HG03575 (cell line): ENCODE results near the gene SVEP1.
A peak's percentile ranks its signal among the peaks of the same experiment; 100 is the strongest.

Experiments
- ATAC-seq: cut with Tn5 transposase; IDR thresholded peaks from one replicate; pipeline ENCODE4 v1.9.1; 2021; ENCODE audit not compliant: unreplicated experiment, insufficient number of reproducible peaks, low FRiP score; ENCODE audit errors: extremely low read depth

SVEP1 gene

DNA sequence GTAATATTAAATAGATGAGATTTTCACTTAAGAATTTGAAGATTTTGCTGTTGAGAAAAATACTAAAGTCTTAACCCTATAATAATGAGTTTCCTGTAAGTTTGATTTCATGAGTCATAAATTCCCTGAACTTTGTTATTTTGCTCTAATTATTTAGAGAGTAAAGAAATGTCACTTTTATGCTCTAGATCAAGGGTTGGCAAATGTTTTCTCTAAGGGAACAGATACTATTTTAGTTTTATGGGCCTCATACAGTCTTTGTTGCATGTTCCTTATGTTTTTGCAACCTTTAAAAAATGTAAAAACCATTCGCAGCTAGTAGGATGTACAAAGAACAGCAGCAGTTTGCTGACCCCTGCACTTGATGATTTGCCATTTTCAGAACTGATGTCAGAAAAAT lies 241.4 kb downstream of the SVEP1 start:
- no peak for ATAC-seq

DNA sequence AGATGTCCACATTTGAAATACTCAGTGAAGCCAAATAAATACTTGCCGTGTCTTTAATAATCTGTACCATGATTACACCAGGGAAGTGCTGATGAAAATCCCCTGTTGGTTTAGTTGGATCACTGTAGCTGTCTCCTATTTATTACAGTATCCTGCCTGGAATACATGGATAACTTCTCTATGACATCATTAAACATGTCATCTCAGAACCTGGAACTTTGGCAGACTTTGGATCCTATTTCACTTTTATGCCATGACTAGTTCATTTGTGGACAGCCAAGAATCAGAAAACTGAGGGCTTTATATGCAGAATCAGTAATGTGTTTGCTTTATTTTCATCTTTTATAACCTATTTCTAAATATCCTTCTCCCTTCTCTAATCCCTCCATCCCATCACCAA lies 241.8 kb downstream of the SVEP1 start, which contains the start of gene TXNDC8:
Gene TXNDC8 (minus strand): TSS at position 137 of the 400 bp plus-strand sequence.
- ATAC-seq, result no peak

- no peak for ATAC-seq
These were observed 243.2 kb downstream of the SVEP1 start for GRCh38 chr9:110336363-110336762.

GRCh38 chr9:110334871-110335270 lies 244.7 kb downstream of the SVEP1 start:
- no peak for ATAC-seq

DNA sequence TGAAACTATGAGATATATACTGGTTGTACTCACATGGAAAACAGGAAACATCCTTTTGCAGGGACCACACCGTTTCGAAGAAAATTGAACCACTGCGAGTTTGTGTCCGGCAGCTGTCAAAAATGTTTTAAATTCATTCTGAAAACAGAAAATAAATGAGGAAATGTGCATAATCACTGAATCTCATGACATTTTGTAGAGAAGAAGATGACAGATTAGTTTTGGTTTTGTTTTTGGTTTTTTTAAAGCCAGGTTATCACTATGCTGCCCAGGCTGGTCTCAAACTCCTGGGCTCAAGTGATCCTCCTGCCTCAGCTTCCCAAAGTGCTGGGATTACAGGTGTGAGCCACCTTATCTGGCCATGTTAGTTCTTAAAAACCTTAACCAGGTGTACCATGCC lies 245.4 kb downstream of the SVEP1 start:
- ATAC-seq, result no peak

- no peak for ATAC-seq
These were observed 246.8 kb downstream of the SVEP1 start for GRCh38 chr9:110332766-110333165.

GRCh38 chr9:110330484-110331105 lies 248.9 kb downstream of the SVEP1 start:
- no peak for ATAC-seq

DNA sequence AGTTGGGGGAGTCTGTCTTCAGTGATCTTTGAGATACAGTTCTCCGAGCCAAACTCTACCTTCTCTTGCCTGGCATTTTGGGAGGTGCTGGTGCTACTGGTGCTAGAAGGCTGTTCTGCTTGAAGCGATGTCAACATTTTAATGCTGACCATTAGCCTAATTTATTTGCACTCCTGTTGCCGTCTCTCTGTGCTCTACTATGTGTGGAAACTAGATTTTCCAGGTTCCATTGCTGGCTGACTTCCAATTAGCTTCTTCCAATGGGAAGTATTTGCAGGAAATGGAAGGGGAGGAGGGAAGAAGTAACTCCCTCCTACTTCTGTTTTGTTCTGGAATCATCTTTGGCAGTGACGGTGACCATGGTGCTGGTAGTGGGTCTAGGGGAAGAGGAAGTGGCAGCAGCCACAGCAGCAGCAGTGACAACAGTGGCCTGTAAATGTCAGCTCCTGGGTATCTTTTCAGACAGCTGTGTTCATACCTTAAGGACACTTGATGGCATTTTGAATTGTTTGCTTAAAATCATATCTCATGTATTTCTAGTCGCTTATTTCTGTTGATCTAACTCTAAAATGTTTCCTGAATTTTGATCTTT lies 249.8 kb downstream of the SVEP1 start:
- ATAC-seq, result no peak

- ATAC-seq, result no peak
These were observed 250.8 kb downstream of the SVEP1 start for GRCh38 chr9:110328763-110329162.

GRCh38 chr9:110327716-110328115 lies 251.8 kb downstream of the SVEP1 start:
- no peak for ATAC-seq

GRCh38 chr9:110323818-110324217 lies 255.7 kb downstream of the SVEP1 start:
- ATAC-seq, result no peak

DNA sequence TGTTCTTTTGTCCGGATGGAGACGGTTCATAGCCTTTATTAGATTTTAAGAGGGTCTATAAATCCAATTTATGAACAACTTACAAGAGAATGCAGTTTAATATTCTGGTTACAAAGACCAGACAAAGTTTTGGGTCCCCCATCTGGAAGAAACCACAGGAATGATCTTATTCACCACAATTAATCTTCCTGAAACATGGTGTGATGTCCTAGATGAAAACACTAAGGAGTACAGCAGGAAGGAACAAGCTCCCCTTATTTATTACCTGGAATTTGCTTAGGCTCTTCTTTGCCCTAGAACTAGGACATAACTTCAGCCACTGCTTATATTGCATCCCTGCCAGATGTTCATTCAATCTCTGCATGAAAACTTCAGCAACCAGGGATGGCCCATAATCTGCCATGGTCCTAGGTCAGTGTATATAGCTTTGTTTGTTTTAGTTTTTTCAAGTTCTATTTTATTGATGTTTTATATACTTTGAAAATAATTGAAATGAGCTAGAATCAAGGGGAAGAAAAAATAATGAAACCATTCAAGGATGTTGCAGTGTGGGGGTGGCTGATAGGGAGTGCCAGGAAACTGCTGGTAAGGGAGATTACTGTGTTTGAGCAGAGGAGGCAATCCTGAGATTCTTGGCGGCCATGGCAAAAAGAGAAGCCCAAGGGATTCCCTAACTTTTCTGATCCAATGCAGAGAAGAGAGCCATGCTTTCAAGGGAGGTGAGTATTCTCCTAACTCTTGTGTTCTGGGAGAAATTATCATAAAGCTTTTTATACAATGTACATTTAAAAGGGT lies 258.7 kb downstream of the SVEP1 start:
- ATAC-seq, result no peak

GRCh38 chr9:110319781-110320492 lies 259.6 kb downstream of the SVEP1 start:
- ATAC-seq, result no peak

DNA sequence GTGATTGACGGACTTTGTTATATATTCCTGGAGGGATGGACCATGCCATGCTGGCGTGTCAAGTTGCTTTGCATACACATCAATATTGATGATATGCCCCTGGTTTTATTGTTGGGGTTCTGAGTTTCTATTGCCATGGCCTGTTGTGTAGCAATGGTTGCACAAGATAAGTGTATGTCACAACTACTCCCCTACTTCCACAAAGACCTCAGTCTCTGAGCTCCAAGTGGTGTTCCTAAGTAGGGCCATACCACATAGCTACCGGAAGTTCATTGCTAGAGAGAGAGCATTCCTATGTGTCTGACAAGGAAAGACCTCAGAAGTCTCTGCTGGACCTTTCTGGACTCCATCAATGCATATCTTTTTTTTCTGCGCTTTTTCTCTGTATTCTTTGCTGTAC lies 261.6 kb downstream of the SVEP1 start:
- ATAC-seq, result no peak

GRCh38 chr9:110316261-110317075 lies 263.1 kb downstream of the SVEP1 start:
- peak; percentile 69 for ATAC-seq
